T-helper 2 cell (primary cell): ENCODE measurements around the gene SPINK1.
A peak's percentile ranks its signal among the peaks of the same experiment; 100 is the strongest.
"Not testable (repeated sequence)": the region's sequence is repeated elsewhere in the genome, so short reads cannot be mapped to it uniquely, and the experiment has no call there.

ENCODE experiments used
- DNase-seq, 5 experiments: peaks; one replicate each; pipeline versions ENCODE4 v3.0.0 to v3.0.0-alpha.2; 2012 to 2022

SPINK1 gene

DNA sequence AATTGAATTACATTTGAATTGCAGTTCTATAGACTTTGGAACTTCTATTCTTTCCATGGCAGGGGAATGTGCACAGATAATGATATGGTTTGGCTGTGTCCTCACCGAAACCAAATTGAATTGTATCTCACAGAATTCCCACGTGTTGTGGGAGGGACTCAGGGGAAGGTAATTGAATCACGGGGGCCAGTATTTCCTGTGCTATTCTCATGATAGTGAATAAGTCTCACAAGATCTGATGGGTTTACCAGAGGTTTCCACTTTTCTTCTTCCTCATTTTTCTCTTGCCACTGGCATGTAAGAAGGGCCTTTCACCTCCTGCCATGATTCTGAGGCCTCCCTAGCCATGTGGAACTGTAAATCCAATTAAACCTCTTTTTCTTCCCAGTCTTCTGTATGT lies 28.3 kb downstream of the SPINK1 start:
- DNase-seq: not testable (repeated sequence)

DNA sequence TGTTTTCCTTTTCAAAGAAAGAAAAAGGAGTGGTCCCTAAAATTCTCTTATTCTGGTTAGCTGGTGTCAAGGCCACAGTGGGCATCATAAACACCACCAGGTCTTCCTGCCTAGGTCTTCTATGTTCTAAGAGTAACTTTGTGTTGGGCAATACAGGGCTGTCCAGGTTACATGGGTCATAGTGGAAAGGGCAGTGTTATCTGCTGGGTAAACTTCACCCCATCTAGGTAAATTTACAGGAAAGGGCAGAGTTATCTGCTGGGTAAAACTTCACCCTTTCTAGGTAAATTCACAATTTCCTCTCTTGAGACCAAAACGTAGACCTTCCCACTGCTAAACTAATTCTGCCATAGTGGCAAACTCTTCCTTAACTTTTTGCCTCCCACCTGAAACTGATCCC lies 30.0 kb downstream of the SPINK1 start:
- no peak for DNase-seq

GRCh38 chr5:147800491-147800890 lies 31.0 kb downstream of the SPINK1 start:
- DNase-seq: no peak

- DNase-seq: no peak
Observed at GRCh38 chr5:147796556-147797308, 34.7 kb downstream of the SPINK1 start.

DNA sequence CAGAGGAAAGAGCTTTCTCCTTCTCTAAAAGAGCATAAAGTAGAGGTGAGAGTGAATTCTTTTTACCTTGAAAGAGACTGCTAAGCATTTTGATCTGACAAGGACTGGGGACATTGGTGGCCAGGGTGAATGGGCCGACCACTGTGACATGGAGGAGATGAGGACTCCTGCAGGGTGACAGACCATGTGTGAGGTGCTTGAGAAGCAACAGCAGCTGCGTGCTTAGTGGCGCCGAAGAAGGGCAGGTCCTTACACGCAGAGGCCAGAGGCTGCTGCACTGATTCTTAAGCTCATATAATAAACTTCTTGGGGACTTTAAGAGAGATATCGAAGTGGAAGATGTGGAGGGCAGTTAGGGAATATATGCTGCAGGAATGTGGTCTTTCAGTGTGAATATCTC lies 40.3 kb downstream of the SPINK1 start:
- no peak for DNase-seq

DNA sequence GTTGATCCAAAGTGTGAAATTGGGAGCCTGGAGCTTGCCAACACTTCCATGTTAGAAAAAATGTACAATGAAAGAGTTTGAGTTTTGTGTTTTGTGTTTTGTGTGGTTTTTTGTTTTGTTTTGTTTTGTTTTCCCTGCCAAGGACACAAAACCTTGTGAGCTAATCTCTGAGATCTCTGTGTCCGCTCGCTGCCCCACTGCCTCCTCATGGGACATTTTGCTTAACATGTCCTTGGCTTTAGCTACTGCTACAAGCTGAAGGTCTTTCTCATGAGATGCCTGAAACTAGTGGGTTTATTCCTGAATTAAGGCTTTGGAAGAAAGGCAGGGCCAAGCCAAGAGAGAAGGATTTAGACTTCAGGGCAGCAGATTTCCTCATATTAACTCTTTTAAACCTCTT lies 41.7 kb downstream of the SPINK1 start:
- DNase-seq: no peak

DNA sequence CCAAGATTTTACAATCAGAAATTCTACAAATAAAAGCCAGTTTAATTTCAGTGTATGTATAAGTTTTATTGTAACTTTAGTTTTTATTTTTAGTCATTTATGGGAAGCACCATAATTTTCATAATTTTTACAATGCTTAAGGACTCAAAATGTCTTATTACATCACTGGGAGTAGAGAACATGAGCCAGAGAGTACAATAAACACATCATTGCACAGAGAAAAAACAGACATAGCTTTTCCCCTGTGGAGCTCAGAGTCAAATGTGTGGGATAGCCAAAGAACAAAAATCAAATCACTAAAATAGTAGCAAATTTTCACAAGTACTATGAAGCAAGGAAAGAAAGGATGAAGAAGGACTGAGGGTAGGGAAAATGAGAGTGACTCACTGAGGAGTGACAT lies 43.4 kb downstream of the SPINK1 start:
- DNase-seq: no peak

- DNase-seq: no peak
Observed at GRCh38 chr5:147786142-147786541, 45.3 kb downstream of the SPINK1 start.

- no peak for DNase-seq
Observed at GRCh38 chr5:147784146-147784987, 47.1 kb downstream of the SPINK1 start.

DNA sequence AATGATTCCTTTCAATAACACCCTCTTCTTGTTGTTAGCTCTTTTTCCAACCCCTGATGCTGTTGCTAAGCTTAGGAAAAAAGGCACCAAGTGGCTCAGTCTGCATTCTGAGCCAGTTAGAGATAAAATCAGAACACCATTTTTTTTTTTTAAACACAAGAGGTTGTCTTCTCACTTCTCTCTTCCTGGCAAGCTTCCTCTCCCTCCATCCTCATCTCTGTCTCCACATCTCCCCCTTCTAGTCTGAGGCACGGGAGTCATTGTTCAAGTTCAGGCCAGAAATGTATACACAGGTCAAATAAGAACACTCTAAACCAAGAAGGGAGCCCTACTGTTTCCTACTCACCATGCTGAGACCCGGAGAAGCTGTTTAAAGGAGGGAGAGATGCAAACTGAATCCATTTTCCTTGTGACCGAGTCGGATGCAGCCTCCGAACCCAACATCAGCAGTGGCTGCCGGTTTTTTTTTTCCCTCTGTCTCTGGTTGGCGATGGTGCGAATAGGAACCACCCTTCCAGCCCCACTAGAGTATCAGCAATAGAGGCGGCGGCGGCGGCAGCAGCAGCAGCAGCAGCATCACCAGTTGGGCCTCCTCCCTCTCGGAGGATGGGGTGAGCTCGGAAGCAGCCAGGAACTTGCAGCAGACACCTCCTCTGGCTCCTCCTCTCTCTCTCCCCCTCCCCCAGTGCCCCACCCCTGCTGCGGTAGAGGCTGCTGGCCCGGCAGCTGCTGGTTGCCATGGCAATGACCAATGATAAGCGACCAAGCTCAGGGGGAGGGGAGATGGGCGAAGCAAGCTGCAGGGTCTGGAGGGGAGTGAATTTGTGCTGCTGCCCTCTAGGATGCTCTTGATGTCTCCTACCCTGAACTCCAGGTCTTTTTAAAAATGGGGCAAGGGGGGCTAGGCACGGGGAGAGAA lies 49.1 kb downstream of the SPINK1 start, which contains the start of gene JAKMIP2:
TSS of gene JAKMIP2 (minus strand) at position 619 of the 919 bp plus-strand sequence. CDS start 110,922 bp downstream, outside the sequence.
- peak; percentile 23 to 99 (median 73) for DNase-seq

- no peak for DNase-seq
Observed at GRCh38 chr5:147780924-147781573, 50.4 kb downstream of the SPINK1 start.

GRCh38 chr5:147779694-147780093 lies 51.8 kb downstream of the SPINK1 start:
- peak in 1 of 5 experiments; percentile 28 for DNase-seq

GRCh38 chr5:147776989-147777388 lies 54.5 kb downstream of the SPINK1 start:
- no peak for DNase-seq
